Measurements from ENCODE around the gene GRAMD2B.
"Not testable (repeated sequence)": the region's sequence is repeated elsewhere in the genome, so short reads cannot be mapped to it uniquely, and the experiment has no call there.

The GRAMD2B gene

GRCh38 chr5:126454081-126454480, 30.9 kb downstream of the GRAMD2B start:
- no peak for DNase-seq

DNA sequence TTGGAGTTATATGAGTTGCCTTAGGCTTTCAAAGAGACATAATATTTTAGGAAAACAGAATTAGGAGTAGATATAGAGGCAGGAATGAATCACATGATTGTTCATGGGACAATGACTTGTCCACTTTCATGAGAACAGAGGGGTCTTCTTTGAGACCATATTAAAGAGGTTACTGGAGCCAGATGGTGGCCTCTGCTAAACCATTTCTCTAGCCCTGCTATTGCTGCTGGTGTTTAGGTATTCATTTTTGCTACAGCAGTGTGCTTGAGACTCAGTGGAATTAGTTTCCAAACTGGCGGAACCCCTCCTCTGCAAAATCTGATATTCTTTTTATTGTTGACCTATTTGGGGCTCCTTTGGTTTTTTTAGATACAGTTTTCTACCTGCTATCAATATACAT, 31.3 kb downstream of the GRAMD2B start:
- no peak for DNase-seq

DNA sequence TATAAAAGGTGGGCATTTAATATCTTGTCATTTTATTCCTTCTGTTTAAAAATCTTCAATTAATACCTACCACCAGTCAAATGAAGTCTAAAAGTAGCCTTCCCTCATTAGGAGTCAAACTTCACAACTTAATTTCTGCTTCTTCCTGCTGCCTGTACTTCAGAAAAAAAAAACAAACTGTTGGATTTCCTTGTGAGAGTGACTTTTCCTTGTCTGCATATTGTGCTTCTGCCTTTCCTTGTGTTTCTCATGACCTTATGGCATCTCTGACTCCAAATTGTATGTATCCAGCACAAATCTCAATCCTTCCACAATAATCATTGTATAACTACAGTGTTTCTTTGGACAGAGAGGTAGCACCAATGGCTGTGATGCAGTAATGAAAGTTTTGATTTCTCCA, 32.1 kb downstream of the GRAMD2B start:
- no peak for DNase-seq

DNA sequence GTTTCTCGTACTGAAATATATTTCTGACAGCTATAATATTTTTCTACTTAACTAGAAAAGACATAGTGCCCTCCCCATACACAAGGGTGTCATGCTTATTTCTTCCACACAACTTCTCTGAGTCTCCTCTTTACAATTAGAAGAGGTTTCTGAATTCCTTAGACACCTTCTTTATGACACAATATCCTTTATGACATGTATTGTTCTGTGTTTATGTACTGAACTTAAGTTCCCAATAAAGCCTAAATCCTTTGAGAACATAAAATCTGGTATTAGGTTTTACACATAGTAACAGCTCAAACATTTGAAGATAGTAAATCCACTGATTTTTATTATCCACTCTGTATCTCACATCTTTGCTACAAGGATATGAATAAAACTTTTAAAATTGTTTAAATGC, 32.5 kb downstream of the GRAMD2B start:
- no peak for DNase-seq

GRCh38 chr5:126456217-126456820, 33.1 kb downstream of the GRAMD2B start:
- DNase-seq: no peak

DNA sequence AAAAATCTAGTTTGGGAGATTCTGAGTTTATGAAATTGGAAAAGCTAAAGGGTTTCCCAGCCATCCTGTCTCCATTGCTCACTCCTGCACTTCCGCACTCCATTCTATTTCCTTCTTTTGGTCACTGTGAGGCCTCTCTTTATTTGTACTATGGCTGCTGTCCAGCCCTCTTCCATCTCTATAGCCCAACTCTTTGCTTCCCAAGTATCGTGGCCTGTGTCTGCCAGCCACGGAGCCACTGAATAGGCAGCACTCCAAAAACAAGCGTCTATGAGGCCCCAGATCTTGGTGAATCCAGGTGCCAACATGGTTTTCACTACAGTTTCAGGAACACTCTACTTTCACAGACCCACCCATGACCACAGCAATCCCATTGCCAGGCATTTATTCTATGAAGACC, 37.2 kb downstream of the GRAMD2B start:
- DNase-seq: no peak

DNA sequence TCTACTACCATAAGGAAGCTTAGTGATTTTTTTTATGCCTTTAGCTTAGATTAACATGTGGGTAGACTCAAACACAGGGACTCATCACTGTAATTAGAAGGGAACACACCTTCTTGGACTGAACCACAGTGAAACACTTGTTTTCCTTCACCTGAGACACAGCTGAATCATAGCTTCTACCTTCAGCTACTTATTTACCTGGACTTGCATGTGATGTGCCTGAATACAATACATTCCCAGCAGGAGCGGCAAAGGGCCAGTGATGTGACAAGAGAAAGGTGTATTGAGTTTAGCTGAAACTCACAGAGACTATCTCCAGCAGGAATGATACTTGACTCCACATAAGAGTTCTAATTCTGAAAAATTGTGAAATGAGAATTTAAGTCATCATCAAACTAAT, 37.8 kb downstream of the GRAMD2B start:
- no peak for DNase-seq

GRCh38 chr5:126461838-126462237, 38.6 kb downstream of the GRAMD2B start:
- DNase-seq: no peak

- DNase-seq: no peak
Observed at GRCh38 chr5:126462239-126463014, 39.2 kb downstream of the GRAMD2B start.

DNA sequence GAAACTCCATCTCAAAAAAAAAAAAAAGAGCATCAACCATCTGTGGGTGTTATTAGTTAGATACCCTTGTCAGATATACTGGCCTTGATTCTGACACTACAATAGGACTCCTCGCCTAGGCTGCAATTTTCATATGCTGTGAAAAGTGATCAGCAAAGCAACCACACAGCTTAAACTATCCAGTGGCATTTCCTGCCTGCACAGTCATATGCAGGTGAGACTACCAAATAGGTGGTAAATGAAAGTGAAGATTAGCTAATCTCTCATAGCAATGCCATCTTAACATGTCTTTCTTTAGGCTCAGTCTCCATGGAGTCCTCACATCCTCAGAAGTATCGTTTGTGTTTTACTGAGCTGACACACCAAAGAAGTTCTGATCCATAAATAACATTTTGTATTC, 40.8 kb downstream of the GRAMD2B start:
- DNase-seq: no peak

DNA sequence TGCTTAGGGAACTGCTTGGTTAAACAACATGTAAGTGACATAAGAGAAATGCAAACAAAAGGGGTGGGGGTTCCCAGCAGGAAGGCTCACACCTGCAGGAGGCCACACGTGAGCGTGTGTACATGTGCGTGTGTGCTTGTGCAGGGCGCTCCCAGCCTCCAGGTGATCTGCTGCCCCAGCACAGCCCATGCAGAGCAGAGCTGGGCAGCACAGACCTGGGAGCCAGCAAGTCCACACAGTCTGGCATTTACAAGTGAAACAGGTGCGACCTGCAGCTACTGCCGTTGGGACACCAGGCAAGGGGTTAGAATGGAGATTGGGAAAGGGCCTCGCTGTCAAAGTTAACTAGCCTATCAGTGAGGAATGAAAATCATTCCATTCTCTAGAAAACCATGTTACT, 41.8 kb downstream of the GRAMD2B start:
- DNase-seq: no peak

- DNase-seq: no peak
Observed at GRCh38 chr5:126468091-126468490, 44.9 kb downstream of the GRAMD2B start.

DNA sequence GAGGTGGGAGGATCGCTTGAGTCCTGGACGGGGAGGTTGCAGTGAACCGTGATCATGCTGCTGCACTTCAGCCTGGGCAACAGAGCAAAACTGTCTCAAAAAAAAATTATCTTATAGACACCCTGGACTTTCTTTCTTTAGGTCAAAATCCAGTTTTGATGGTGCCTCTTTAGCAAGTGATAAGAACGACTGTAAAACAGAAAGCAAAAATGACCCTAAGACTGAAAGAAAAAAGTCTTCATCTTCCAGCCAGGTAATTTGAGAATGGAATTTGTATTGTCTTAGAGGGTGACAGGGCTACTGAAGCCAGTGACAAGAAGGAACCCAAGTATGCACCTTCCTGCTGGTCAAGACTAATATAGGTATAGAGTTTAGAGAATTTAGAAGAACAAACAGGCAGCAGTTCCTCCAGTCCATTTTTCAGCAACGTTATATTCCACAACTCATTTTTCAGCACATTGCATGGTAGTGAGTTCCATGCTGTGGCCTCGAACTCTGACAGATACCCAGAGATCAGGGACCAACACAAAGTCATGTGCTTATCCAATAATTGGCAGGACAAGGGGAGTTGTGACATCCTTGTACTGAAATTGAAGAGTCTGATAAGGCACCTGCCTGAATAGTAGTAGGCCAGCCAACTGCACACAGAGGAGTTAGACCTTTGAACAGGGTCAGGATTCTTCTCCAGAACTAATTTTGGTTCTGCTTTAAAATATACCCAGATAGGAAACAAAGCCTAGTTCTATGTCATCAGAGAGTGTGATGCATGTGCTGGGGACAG, 46.5 kb downstream of the GRAMD2B start:
- DNase-seq: no peak

GRCh38 chr5:126470529-126470928, 47.3 kb downstream of the GRAMD2B start:
- not testable (repeated sequence) for DNase-seq

DNA sequence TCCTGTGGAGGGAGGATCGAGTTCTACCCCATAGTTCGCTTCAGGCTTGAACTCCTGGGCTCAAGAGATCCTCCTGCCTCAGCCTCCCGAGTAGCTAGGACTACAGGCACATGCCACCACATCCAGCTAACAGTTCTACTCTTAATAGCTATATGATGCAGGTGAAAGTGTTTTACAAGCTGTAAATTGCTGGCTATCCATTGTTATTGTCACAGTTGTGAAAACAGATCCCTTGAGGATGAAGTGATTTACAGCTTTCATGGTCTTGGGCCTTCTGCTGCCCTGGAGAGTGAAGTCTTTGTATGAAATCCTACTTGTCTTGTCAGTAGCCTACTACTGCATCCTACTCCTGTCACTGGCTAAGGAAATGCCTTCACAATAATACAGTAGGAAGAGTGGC, 48.0 kb downstream of the GRAMD2B start:
- no peak for DNase-seq

GRCh38 chr5:126471875-126472537, 48.8 kb downstream of the GRAMD2B start:
- DNase-seq: no peak

- no peak for DNase-seq
Observed at GRCh38 chr5:126472538-126472889, 49.3 kb downstream of the GRAMD2B start.

GRCh38 chr5:126477294-126478117, 54.3 kb downstream of the GRAMD2B start:
- DNase-seq: no peak

- no peak for DNase-seq
Observed at GRCh38 chr5:126479810-126480209, 56.6 kb downstream of the GRAMD2B start.

DNA sequence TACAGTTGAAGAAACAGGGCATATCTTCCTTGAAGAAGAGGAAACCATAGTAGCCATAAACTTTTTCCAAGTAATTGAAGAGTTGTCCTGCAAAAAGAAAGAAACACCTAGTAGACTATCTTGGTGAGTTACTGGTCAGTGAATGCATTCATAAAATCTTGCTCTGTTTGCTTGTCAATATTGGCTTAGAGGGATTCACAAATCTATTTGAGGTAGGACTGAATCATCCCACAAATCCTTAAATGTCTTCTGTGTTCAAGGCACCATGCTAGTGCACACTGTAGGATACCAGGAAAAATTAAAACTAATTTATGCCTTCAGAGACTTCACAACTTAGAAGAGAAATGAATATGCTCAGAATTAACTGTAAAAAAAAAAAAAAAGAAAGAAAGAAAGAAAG, 57.6 kb downstream of the GRAMD2B start:
- DNase-seq: no peak

DNA sequence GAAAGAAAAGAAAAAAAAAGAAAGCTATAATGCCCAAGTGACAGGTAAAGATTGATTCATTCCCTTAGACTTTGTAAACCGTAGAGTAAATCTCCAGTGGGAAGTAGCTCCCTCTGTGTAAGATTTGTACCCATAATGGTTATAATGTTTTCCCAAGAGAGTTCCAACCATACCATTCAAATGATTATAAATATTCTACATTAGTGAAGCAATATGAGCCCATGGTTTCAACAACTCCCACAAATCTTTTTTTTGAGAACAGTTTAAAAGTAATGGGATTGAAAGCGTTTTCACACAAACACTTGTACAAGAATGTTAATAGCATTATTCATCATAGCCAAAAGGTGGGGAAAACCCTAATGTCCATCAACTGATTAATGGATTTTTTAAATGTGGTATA, 58.0 kb downstream of the GRAMD2B start:
- DNase-seq: no peak

GRCh38 chr5:126482591-126482990, 59.4 kb downstream of the GRAMD2B start:
- no peak for DNase-seq

DNA sequence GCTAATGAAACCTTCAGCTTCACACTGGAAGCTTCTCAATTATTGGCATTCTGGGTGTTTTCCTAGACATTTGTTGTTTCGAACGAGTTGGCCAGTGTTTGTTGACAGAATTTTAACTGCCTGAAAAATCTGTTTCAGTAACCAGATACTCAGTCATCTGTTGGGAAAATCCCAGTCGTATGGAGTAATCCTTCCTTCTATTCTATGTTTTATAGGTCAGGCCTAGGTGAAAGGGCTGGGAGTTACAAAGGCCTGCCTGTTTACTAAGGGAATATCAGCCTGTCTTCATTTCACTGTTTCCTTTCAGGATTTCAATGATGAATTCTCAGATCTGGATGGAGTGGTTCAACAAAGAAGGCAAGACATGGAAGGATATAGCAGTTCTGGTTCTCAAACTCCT, 59.9 kb downstream of the GRAMD2B start:
- DNase-seq: no peak
